Hematopoietic multipotent progenitor cell (in vitro differentiated cells): ENCODE measurements around the gene TK2. TPM values are rescaled to one million over a fixed set of nuclear protein-coding genes. Genes with fewer than 3 reads are reported as not detected.
"Not testable (repeated sequence)": the region's sequence is repeated elsewhere in the genome, so short reads cannot be mapped to it uniquely, and the experiment has no call there.

Source experiments
- DNase-seq, 3 donors: peaks; one replicate each; pipeline ENCODE4 v3.0.0-alpha.2; 2011 to 2015; ENCODE audit warnings: low read depth in 2 of 3, low spot score in 2 of 3
- small RNA-seq: library from RNA; depleted of rRNA; stranded (forward); fragments of <200 nt; gene quantifications from one replicate; pipeline ENCODE3, GENCODE V24; 2012
- total RNA-seq: library from RNA; depleted of rRNA; stranded (reverse); fragments of >200 nt; gene quantifications from one replicate; pipeline ENCODE4 v1.2.3, GENCODE V29; 2012

The TK2 gene
- total RNA-seq, 1 donor, result 15.3 TPM

DNA sequence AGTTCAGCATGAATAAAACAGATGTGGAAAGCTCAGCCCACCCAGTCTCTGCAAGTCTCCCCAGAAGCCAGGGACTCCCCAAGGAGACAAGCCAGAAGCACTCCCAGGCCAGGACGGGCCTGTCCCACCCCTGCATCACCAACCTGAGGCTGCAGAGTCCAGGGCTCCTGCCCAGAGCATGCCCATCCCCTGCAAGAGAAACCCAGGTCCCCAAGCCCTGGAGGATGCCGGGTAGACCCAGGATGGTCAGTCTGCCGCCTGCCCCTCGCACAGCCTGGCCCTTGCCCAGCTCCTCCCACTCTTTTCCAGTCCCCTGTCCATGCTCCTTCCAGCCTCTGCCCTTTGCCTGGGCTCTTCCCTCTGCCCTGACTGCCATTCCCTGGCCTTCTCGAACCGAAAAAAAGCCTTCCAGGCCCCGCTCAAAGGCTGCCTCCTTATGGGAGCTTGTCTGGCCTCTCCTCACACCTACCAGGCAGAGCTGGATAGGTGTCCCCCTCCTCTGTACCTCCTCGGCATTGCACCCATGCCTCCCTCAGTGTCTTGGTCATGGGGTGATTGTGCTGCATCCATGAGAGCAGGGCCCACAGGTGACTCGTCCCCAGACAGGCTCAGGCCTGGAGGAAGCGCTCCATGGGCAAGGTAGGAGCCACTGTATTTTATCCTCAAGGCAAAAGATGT is 78.1 kb downstream of the TK2 start:
- DNase-seq, result no peak

DNA sequence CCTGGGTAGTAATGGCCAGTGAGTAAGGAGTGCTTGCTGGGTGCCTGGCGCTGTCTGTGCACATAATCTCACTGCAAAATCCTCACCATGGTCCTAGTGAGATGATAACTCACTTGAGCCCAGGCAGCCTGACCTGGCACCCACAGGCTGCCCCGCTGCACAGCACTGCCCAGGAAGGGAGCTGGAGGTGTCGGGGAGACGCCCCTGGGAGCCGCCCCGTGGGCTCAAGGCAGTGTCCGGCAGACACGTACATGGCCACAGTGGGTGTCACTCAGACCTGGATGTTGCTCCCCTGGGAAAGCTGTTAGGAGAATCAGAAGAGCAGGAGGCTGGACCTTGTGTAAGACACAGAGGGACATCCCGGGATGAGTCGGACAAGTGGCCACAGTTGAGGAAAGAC is 78.7 kb downstream of the TK2 start:
- DNase-seq, result no peak

DNA sequence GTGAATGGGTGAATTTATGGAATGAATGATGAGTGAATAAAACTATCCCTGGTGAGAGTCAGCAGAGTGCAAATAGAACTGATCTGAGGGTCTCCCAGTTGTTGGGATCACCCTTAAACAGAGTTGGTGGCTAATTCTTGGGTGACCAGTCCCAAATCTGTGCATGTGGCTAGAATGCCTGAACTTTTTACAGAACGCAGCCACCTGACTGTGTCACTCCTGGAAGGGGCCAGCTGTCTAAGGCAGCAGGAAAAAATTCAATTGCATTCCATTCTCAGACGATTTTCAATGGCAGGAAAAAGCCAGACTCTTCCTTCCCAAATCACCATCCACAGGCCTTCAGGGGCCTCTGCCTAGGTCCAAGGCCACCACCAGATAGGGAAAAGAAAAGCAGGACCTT is 79.4 kb downstream of the TK2 start:
- no peak for DNase-seq

DNA sequence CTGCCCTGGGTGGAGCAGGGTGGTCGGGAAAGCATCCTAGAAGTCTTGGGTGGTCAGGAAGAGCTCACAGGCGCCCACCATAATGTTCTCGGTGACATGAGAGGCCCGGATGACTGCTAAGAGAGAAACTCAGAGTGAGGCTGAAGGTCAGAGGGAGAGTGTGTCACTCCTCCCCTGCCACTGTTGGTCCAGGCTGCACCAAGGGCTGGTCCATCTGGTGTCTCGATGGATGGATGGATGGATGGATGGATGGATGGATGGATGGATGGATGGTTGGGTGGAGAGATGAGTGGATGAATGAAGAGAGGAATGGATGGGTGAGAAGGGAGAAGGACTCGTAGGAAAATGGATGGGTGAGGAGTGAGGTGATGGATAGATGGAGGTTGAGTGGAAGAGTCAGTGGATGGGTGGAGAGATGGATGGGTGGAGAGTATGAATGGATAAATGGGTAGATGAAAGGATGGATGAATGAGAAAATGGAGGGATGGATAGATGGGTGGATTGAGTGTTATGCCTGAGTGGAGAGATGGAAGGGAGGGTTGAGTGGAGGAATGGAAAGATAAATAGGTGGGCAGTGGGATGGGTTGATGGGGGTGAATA is 79.9 kb downstream of the TK2 start:
- DNase-seq, result no peak

DNA sequence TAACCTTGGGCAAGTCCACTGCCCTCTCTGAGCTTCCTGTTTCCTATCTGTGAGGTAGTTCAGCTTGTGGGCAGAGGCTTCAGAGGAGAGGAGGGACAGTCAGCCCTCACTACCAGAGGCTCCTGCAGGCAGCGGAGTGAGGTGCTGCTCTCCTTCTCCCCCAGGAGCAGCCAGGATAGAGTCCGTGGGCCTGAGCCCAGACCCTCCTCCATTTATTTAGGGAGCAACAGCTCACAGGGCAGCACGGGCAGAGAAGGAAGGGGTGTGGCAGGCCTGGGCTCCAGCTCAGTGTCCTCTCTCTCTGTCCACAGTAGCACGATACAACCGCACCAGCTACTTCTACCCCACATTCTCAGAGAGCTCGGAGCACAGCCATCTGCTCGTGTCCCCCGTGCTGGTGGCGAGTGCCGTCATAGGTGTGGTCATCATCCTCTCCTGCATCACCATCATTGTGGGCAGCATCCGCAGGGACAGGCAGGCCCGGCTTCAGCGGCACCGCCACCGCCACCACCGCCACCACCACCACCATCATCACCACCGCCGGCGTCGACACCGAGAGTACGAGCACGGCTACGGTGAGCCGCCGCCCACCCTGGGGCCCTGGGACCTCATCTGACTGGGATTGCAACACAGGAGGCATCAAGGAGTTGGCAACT is 80.5 kb downstream of the TK2 start:
- no peak for DNase-seq

DNA sequence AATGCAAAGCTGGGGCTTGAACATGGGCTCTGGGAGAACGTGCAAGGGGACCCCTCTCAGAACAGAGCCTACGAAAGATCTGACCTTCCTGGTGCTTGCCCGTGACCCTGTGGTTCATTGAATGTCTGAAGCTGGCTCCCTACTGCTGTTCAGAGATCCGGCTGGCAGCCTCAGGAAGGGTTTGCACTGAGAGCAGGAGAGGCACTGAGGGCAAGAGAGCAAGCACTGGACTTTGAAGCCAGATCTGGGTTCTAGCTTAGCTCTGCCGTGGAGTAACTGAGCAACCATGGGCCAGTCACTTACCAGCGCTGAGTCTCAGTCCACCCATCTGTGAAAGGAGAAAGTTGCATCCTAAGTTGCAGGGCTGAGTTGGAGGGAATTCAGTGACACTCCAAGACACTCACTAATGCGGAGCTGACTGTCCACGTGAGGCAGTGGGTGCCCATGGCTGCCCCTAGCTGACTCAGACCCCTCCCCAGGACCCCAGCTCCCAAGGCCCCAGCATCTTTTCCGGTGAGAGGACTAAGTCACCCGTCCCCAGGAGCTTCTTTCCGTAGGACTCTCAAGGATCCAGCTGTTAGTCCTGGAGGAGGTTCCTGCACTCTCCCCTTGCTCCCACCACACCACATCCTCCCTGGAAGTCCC is 81.5 kb downstream of the TK2 start:
- no peak for DNase-seq

DNA sequence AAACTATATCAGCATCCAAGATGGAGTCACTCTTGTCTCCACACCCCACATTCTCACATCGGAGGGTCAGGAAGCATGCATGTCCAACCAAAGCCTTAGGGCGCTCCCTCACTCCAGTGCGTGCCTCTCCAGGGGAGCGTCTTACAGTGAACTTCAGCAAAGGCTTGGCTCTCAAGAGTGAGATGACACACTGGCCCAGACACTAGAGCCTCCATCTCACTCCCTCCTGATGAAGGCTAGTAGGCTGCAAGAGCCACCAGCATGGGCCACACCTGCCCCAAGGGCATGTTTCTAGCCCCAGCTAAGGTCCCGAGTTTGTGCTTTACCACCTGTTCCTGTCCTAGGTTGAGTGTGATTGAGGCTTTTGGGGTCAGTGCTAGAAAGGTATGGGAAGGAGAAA is 82.3 kb downstream of the TK2 start:
- DNase-seq, result no peak

DNA sequence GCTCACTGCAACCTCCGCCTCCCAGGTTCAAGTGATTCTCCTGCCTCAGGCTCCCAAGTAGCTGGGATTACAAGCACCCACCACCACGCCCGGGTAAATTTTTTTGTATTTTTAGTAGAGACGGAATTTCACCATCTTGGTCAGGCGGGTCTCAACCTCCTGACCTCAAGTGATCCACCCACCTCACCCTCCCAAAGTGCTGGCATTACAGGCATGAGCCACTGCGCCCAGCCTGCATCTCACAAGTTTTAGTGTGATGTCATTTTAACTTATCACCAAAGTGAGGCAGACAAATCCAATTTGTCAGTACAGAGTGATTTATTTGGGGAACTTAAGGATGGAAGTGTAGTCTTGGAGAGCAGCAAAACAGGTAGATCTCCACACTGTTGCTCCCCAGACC is 83.3 kb downstream of the TK2 start:
- DNase-seq, result not testable (repeated sequence)

DNA sequence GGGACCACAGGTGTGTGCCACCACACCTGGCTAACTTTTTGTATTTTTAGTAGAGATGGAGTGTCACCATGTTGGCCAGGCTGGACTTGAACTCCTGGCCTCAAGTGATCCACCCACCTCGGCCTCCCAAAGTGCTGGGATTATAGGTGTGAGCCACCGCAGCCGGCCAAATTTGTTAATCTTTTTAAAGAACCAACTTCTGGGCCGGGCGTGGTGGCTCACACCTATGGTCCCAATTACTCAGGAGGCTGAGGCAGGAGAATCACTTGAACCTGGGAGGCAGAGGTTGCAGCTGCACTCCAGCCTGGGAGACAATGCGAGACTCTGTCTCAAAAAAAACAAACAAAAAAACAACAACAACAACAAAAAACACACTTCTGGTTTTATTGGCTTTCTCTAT is 84.0 kb downstream of the TK2 start:
- DNase-seq, result not testable (repeated sequence)

DNA sequence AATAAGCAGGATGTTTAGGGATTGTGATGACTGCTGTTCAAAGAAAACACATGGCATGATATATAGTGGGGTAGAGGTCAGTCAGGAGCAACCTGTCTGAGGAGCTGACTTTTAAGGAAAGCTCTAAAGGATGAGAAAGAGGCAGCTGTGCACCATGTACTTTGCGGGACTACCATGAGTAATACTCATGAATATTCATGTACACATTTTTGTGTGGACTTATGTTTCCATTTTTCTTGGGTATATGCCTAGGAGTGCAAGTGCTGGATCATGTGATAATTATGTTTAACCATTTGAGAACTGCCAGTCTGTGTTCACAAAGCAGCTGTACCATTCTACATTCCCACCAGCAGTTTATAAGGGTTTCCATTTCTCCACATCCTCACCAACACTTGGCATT is 87.0 kb downstream of the TK2 start:
- no peak for DNase-seq

DNA sequence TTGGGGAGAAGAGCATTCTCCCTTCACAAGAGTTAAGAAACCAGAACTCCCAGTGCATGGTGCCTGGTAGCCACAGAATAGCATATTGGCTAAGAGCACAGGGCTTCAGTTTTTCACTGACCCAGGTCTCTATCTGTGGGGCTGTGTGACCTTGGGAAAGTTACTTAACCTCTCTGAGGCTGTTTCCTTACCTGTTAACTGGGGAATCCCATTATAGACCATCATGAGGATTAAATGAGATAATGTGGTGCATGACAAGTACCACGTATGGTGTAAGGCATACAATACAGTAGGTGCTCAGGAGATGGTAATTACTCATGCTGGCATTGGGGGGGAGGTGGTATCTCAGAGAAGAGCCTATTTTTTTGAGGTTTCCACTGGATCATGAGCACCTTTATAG is 89.2 kb downstream of the TK2 start:
- no peak for DNase-seq

DNA sequence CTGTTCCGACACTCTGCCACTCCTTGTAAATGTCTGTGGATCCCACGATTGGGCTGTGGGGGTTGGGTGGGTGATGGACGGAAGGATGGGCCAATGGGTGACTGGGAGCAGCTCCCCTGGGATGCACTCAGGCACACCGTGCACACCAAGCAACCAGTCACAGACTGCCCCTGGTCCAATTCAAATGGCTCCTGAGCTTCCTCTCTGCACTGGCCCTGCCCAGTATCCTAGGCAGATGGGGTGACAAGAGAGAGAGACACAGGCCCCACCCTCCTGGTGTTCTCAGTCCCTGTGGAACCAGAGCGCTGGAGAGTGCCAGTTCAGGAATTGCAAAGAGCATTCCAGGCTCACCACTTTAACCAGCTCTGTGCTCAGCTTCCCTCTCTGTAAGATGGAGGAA is 90.0 kb downstream of the TK2 start:
- DNase-seq, result no peak

DNA sequence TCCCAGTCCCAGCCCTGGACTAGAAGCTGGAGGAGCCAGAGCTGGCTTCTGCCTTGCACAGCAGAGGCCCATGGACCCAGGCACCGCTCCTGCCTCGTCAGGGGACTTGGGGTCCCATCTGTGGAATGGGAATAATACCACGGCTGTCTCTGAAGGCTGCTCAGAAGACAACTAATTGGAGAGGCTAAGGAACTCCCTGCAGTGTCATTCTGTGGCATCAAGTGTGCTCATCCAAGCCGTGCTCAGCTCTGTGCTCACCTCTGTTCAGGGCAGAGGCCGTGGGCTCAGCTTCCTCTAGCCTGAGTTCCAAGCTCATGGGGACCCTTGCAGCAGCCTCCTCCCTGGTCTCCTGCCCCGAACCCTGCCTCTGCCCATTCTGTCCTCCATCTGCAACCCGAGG is 91.1 kb downstream of the TK2 start:
- DNase-seq, result no peak

DNA sequence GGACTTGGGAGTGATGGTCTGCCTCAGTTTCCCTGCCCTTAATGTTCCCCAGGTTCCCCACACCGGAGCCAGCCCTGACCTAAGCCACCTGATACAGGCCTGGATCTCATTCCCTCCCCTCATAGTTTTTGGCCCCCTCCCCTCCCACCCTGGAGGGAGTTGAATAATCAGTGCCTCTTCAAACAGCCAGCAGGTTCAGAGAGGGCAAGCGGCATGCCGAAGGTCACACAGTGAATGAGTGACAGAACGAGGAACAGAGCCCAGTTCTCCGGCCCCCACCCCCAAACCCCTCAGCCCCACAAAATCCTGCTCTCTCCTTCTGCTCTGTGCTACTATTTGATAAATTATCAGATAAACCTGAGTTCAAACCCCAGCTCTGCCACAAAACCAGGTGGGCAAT is 91.6 kb downstream of the TK2 start:
- DNase-seq, result no peak

Small RNAs within 50 kb of the gene (small RNA-seq; reads per million reads assigned to genes)
- not detected for gene CKLF-CMTM1

Other genes with a start within 250 kb of the TK2 start
- 0.27 TPM for gene CDH5, start 183.4 kb downstream of the TK2 start, total RNA-seq
- not detected for gene BEAN1, start 122.8 kb downstream of the TK2 start, total RNA-seq
- gene CKLF, start 2.5 kb upstream of the TK2 start, total RNA-seq, result 46.3 TPM
- 6.5 TPM for gene CMTM1, start 16.3 kb upstream of the TK2 start, total RNA-seq
- 0.54 TPM for gene CMTM2, start 29.3 kb upstream of the TK2 start, total RNA-seq
- 24.0 TPM for gene CMTM3, start 54.6 kb upstream of the TK2 start, total RNA-seq
- gene CMTM4, start 146.6 kb upstream of the TK2 start, total RNA-seq, result 8.9 TPM
- gene DYNC1LI2, start 201.5 kb upstream of the TK2 start, total RNA-seq, result 37.4 TPM